Caco-2 (cell line): ENCODE data around the gene H3-3A. TPM values are rescaled to one million over a fixed set of nuclear protein-coding genes. Genes with fewer than 3 reads are reported as not detected.

Source experiments
- BruUV-seq: library from RNA; stranded (reverse); fragments of 400-500 nt; replicated peaks from 2 replicates; lab custom pipeline; 2021; lab: Mats Ljungman, UMichigan
- CTCF ChIA-PET: fragments of 300-600 bp; sonication (Branson Sonifier 250); formaldehyde crosslinking; loops from one replicate; lab custom pipeline; 2022; ENCODE audit warnings: antibody characterized with exemption; lab: Charles Lee
- POLR2A ChIA-PET: fragments of 300-600 bp; sonication (Branson Sonifier 250); formaldehyde crosslinking; loops from one replicate; lab custom pipeline; 2022; ENCODE audit warnings: antibody characterized with exemption; lab: Charles Lee
- DNase-seq, 2 experiments: peaks; one replicate each; pipeline versions ENCODE4 v3.0.0 to v3.0.0-alpha.2; 2020 to 2022
- H3K27me3 ChIP-seq: replicated peaks from 2 replicates; pipeline ENCODE4 v1.6.0; 2011; ENCODE audit warnings: low read length; ENCODE audit not compliant: control insufficient read depth, insufficient read depth
- H3K36me3 ChIP-seq: 2 replicates; pipeline ENCODE4 v1.5.1; 2011; ENCODE audit warnings: low read length; ENCODE audit not compliant: control insufficient read depth, insufficient read depth
- H3K4me1 ChIP-seq: fragments of 250-450 bp; sonication (Bioruptor Pico); 2 replicates; pipeline ENCODE4 v1.5.1; 2020; ENCODE audit warnings: mild to moderate bottlenecking
- H3K4me3 ChIP-seq: 2 replicates; pipeline ENCODE4 v1.5.1; 2011; ENCODE audit warnings: low read depth, mild to moderate bottlenecking, control low read depth, low read length
- H3K9me3 ChIP-seq: fragments of 250-450 bp; sonication (Bioruptor Pico); 2 replicates; pipeline ENCODE4 v1.5.1; 2020; ENCODE audit warnings: mild to moderate bottlenecking, moderate library complexity
- H3K27ac Mint-ChIP-seq: one replicate; pipeline ENCODE4 v1.8.0; 2022; ENCODE audit warnings: mixed read lengths; ENCODE audit not compliant: unreplicated experiment
- H3K27me3 Mint-ChIP-seq: one replicate; pipeline ENCODE4 v1.8.0; 2022; ENCODE audit warnings: mixed read lengths; ENCODE audit not compliant: insufficient read depth, unreplicated experiment
- H3K36me3 Mint-ChIP-seq: one replicate; pipeline ENCODE4 v1.8.0; 2022; ENCODE audit warnings: mild to moderate bottlenecking, mixed read lengths; ENCODE audit not compliant: insufficient read depth, unreplicated experiment
- H3K4me1 Mint-ChIP-seq: one replicate; pipeline ENCODE4 v1.8.0; 2022; ENCODE audit warnings: low read depth, mixed read lengths; ENCODE audit not compliant: unreplicated experiment
- H3K4me3 Mint-ChIP-seq: one replicate; pipeline ENCODE4 v1.8.0; 2022; ENCODE audit warnings: mild to moderate bottlenecking, moderate library complexity, mixed read lengths; ENCODE audit not compliant: unreplicated experiment
- H3K9me3 Mint-ChIP-seq: one replicate; pipeline ENCODE4 v1.8.0; 2022; ENCODE audit warnings: mixed read lengths; ENCODE audit not compliant: unreplicated experiment
- intact Hi-C: fragments of 100-400 bp; cut with micrococcal nuclease; formaldehyde crosslinking; loops from one replicate; pipeline ENCODE4 v1.10.0; 2022; ENCODE audit not compliant: unreplicated experiment
- total RNA-seq: library from RNA; stranded (reverse); gene quantifications from 2 replicates; pipeline ENCODE4 v1.2.3, GENCODE V29; 2022
- TF ChIP-seq, protein P1 (sequence below), 2 experiments: fragments of 200-600 bp in 1 of 2; IDR thresholded peaks; 1 replicate in 1 of 2; 2 replicates in 1 of 2; pipeline versions ENCODE4 v1.5.1 to v1.8.0; 2011 to 2022; ENCODE audit warnings: antibody characterized with exemption in 1 of 2, control low read depth in 1 of 2, inconsistent platforms in 1 of 2, low read depth in 1 of 2, low read length in 1 of 2, mild to moderate bottlenecking in 1 of 2, moderate library complexity in 1 of 2; ENCODE audit not compliant: insufficient read depth in 1 of 2, severe bottlenecking in 1 of 2, unreplicated experiment in 1 of 2

The H3-3A gene
- total RNA-seq, 1 experiment from 2014 or later, result 512 TPM

DNA sequence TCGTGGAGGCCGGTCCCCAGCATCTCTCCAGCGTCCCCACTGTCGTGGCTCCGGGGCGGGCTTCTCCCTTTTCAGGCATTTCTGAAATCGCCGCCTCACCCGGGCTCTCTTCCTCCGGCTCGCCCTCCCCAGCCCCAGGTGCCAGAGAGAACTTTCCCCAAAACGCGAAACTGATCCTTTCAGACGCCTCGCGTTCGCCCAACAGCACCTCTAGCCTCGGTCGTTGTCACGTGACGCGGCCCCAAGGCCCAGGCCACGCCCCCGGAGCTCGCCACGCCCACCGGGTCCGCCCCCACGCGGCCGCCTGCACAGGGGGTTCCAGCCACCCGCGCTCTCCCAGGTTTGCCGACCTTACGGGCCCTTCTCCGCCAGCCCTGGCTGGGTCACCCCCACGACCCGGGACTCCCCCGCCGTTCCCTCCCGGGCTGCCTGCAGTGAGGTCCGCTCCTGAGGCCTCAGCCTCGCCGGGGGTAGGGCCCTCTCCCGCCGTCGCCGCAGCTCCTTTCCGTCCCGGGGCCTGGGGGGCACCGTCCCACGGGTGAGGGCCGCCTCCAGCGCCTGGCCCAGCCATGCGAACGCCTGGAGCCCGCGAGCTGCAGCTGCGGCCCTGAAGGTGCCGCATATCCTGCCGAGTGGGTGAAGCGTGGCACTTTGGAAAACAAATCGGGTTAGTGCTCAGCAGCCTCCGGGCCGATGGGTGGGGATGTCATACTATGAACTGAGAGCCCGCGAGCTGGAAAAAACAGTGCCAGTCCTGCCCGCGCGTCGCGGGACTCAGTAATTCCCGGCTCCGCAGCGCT is 21.0 kb downstream of the H3-3A start:
- Mint-ChIP-seq H3K36me3 (no peaks in the 10 kb centered on the region), H3K27me3 (no peaks in the 10 kb centered on the region), H3K4me1 (no peaks in the 10 kb centered on the region), H3K4me3 (peak overlapping the region; percentile 90), H3K27ac (peak overlapping the region; percentile 60), H3K9me3 (no peaks in the 10 kb centered on the region)
- Histone ChIP-seq H3K27me3 (no peaks in the 10 kb centered on the region), H3K9me3 (no peaks in the 10 kb centered on the region), H3K36me3 (no peaks in the 10 kb centered on the region), H3K4me1 (no peaks in the 10 kb centered on the region), H3K4me3 (peak overlapping the region; percentile 74)
- intact Hi-C loops, result loop anchor here (1.0 kb wide), 2 partner anchors 19 to 33 kb away; no protein-coding TSS in a partner anchor
- DNase-seq, result peak; percentile 88 to 95
- POLR2A ChIA-PET, result interaction anchor here (0.8 to 1.5 kb wide), 5 partner anchors 10 to 306 kb away, joined by 3 to 14 read pairs (median 11); partner anchors contain the start of genes H3-3A and SRP9
- BruUV-seq, result TSS peak; percentile 27
- TF ChIP-seq, protein P1, sequence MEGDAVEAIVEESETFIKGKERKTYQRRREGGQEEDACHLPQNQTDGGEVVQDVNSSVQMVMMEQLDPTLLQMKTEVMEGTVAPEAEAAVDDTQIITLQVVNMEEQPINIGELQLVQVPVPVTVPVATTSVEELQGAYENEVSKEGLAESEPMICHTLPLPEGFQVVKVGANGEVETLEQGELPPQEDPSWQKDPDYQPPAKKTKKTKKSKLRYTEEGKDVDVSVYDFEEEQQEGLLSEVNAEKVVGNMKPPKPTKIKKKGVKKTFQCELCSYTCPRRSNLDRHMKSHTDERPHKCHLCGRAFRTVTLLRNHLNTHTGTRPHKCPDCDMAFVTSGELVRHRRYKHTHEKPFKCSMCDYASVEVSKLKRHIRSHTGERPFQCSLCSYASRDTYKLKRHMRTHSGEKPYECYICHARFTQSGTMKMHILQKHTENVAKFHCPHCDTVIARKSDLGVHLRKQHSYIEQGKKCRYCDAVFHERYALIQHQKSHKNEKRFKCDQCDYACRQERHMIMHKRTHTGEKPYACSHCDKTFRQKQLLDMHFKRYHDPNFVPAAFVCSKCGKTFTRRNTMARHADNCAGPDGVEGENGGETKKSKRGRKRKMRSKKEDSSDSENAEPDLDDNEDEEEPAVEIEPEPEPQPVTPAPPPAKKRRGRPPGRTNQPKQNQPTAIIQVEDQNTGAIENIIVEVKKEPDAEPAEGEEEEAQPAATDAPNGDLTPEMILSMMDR (IDR thresholded peaks at IDR 0.05; ENCODE audit: insufficient read depth in 1 of 2, low read depth in 1 of 2, low read length in 1 of 2, severe bottlenecking in 1 of 2, unreplicated experiment in 1 of 2), result no peak
- CTCF ChIA-PET, result interaction anchor here (0.5 to 2.3 kb wide), 7 partner anchors 17 to 67 kb away, joined by 3 to 27 read pairs (median 5); partner anchors contain the start of gene H3-3A

DNA sequence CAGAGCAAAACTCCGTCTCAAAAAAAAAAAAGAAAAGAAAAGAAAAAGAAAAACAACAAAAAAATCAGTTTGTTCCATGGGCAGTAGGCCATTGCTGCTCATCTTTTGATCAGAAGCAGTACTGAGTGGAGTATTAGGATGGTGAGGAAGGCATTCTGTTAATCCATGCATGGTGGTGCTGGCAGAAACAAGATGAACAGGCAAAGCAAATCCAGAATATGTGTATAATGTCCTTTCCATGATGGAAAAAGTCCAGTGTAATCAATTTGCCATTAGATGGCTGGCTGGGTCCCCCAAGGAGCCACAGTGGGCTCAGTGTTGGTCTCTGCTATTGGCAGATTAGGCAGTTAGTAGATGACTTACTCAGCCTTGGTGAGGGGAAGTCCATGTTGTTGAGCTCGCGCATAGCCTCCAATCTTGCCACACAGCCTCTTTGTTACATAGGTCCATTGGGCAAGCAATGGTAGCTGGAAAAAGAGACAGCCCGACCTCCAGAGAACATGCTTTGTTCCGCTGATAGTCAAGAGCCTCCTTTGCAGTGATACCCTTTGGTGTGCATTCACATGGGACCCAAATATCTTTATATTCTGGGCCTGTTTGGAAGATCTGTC is 23.3 kb downstream of the H3-3A start:
- CTCF ChIA-PET, result no interaction called here
- H3K27me3 Mint-ChIP-seq, result no peaks in the 10 kb centered on the region

DNA sequence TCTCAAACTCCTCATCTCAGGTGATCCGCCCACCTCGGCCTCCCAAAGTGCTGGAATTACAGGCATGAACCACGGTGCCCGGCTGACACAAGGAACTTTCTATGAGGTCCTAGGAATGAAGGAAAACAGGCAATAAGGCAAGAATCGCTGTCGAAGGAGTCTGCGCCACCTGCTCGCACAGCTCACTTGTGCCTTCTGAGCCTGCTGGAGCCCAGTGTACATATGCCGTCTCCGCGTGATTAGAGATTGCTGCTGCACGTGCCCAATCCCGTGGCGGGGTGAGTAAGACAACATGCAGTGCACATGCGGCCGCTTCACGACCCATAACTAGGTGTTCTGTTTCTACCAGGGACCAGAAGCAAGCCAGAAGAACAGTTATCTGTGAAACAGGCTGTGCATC is 24.3 kb downstream of the H3-3A start:
- intact Hi-C loops, result no loop called here
- Mint-ChIP-seq H3K27ac (no peak overlapping the region), H3K4me3 (no peak overlapping the region), H3K4me1 (no peaks in the 10 kb centered on the region), H3K9me3 (no peaks in the 10 kb centered on the region), H3K27me3 (no peaks in the 10 kb centered on the region), H3K36me3 (no peaks in the 10 kb centered on the region)
- ChIA-PET CTCF (no interaction called here), POLR2A (no interaction called here)
- no TSS peak for BruUV-seq
- Histone ChIP-seq H3K36me3 (no peaks in the 10 kb centered on the region), H3K4me1 (no peaks in the 10 kb centered on the region), H3K4me3 (no peak overlapping the region), H3K9me3 (no peaks in the 10 kb centered on the region), H3K27me3 (no peaks in the 10 kb centered on the region)
- DNase-seq, result no peak
- TF ChIP-seq, protein P1 (IDR thresholded peaks at IDR 0.05; ENCODE audit: insufficient read depth in 1 of 2, low read depth in 1 of 2, low read length in 1 of 2, severe bottlenecking in 1 of 2, unreplicated experiment in 1 of 2), result no peak

More for the DNA sequence above, 23.3 kb downstream of the H3-3A start:
- H3K4me3 ChIP-seq, result no peak overlapping the region
- H3K4me3 Mint-ChIP-seq, result no peak overlapping the region
- no peaks in the 10 kb centered on the region for H3K27me3 ChIP-seq
- TF ChIP-seq, protein P1 (IDR thresholded peaks at IDR 0.05; ENCODE audit: insufficient read depth in 1 of 2, low read depth in 1 of 2, low read length in 1 of 2, severe bottlenecking in 1 of 2, unreplicated experiment in 1 of 2), result no peak
- H3K27ac Mint-ChIP-seq, result no peak overlapping the region
- H3K9me3 ChIP-seq, result no peaks in the 10 kb centered on the region
- no peaks in the 10 kb centered on the region for H3K9me3 Mint-ChIP-seq
- no peaks in the 10 kb centered on the region for H3K4me1 ChIP-seq
- POLR2A ChIA-PET, result no interaction called here
- no peaks in the 10 kb centered on the region for H3K36me3 Mint-ChIP-seq
- H3K36me3 ChIP-seq, result no peaks in the 10 kb centered on the region
- BruUV-seq, result no TSS peak
- intact Hi-C loops, result no loop called here
- H3K4me1 Mint-ChIP-seq, result no peaks in the 10 kb centered on the region
- no peak for DNase-seq
